HepG2 (cell line): ENCODE measurements around the gene CEBPZOS. TPM values are rescaled to one million over a fixed set of nuclear protein-coding genes. Genes with fewer than 3 reads are reported as not detected.
A peak's percentile ranks its signal among the peaks of the same experiment; 100 is the strongest.

Experiments
- BORCS8-MEF2B ChIP-seq: sonication (generic); formaldehyde crosslinking; IDR thresholded peaks from 2 replicates; pipeline ENCODE4 v1.8.0; 2022; ENCODE audit warnings: mild to moderate bottlenecking, missing genetic modification reagents
- HDAC2 ChIP-seq: sonication (generic); formaldehyde crosslinking; IDR thresholded peaks from 2 replicates; pipeline ENCODE4 v1.4.0; 2020; ENCODE audit warnings: missing genetic modification reagents
- KAT8 ChIP-seq: IDR thresholded peaks from 2 replicates; pipeline ENCODE4 v1.6.1; 2016; ENCODE audit warnings: missing genetic modification reagents, missing compliant biosample characterization
- KLF16 ChIP-seq, 2 experiments: sonication (generic) in 1 of 2; formaldehyde crosslinking in 1 of 2; IDR thresholded peaks; 2 replicates each; pipeline versions ENCODE4 v1.6.1 to v1.8.0; 2016 to 2023; ENCODE audit warnings: missing genetic modification reagents in 2 of 2, missing compliant biosample characterization in 1 of 2
- MIXL1 ChIP-seq: IDR thresholded peaks from 2 replicates; pipeline ENCODE4 v1.6.1; 2016
- POGZ ChIP-seq: sonication (generic); formaldehyde crosslinking; IDR thresholded peaks from 2 replicates; pipeline ENCODE4 v1.4.0; 2020; ENCODE audit warnings: mild to moderate bottlenecking, missing genetic modification reagents
- SALL1 ChIP-seq: sonication (generic); formaldehyde crosslinking; IDR thresholded peaks from 2 replicates; pipeline ENCODE4 v1.8.0; 2022; ENCODE audit warnings: mild to moderate bottlenecking, missing genetic modification reagents
- SIN3B ChIP-seq: fragments of 150-350 bp; IDR thresholded peaks from 2 replicates; pipeline ENCODE4 v1.6.1; 2014; ENCODE audit warnings: low read length
- TGIF2 ChIP-seq: IDR thresholded peaks from 2 replicates; pipeline ENCODE4 v1.6.1; 2016; ENCODE audit warnings: control low read depth, missing compliant biosample characterization
- ZBTB21 ChIP-seq: sonication (generic); formaldehyde crosslinking; IDR thresholded peaks from 2 replicates; pipeline ENCODE4 v1.4.0; 2020; ENCODE audit warnings: missing genetic modification reagents
- ZBTB38 ChIP-seq: sonication (generic); formaldehyde crosslinking; IDR thresholded peaks from 2 replicates; pipeline ENCODE4 v1.5.1; 2020; ENCODE audit warnings: mild to moderate bottlenecking, missing genetic modification reagents
- ZFP91 ChIP-seq: sonication (generic); formaldehyde crosslinking; IDR thresholded peaks from 2 replicates; pipeline ENCODE4 v1.9.0; 2022; ENCODE audit warnings: missing genetic modification reagents, mild to moderate bottlenecking, borderline replicate concordance
- ZNF317 ChIP-seq: sonication (generic); formaldehyde crosslinking; IDR thresholded peaks from 2 replicates; pipeline ENCODE4 v1.5.0; 2020; ENCODE audit warnings: mild to moderate bottlenecking, missing genetic modification reagents
- ZNF501 ChIP-seq: sonication (generic); formaldehyde crosslinking; IDR thresholded peaks from 2 replicates; pipeline ENCODE4 v1.5.1; 2020; ENCODE audit warnings: mild to moderate bottlenecking, moderate library complexity, missing genetic modification reagents
- ZNF691 ChIP-seq: sonication (generic); formaldehyde crosslinking; IDR thresholded peaks from 2 replicates; pipeline ENCODE4 v1.4.0; 2020; ENCODE audit warnings: missing genetic modification reagents, low read depth, mild to moderate bottlenecking, borderline replicate concordance
- ZSCAN29 ChIP-seq: sonication (generic); formaldehyde crosslinking; conservative IDR thresholded peaks from 2 replicates; pipeline ENCODE4 v1.4.0; 2020; ENCODE audit warnings: mild to moderate bottlenecking, missing genetic modification reagents
- polyA plus RNA-seq, 8 experiments: library from polyadenylated mRNA; depleted of rRNA in 3 of 8; stranded (reverse) in 7 of 8; unstranded in 1 of 8; fragments of >200 nt; fragmentation: Illumina TruSeq in 4 of 8; extraction: Trizol in 4 of 8; gene quantifications; 2 replicates each; pipeline versions ENCODE4 v1.2.1 to v1.2.3, GENCODE V29; 2011 to 2016; ENCODE audit warnings: low read depth in 4 of 8, missing spikeins in 1 of 8, mixed read lengths in 1 of 8; ENCODE audit not compliant: insufficient read depth in 1 of 8
- total RNA-seq, 5 experiments: library from RNA; depleted of rRNA; stranded (reverse); fragments of >200 nt; fragmentation: Illumina TruSeq; extraction: Trizol; gene quantifications; 2 replicates each; pipeline ENCODE4 v1.2.3, GENCODE V29; 2016; ENCODE audit warnings: low read depth in 1 of 5
- TF ChIP-seq, protein P1 (sequence below): sonication (generic); formaldehyde crosslinking; IDR thresholded peaks from 2 replicates; pipeline ENCODE4 v1.9.0; 2021; ENCODE audit warnings: missing genetic modification reagents, borderline replicate concordance
- TF ChIP-seq, protein P2 (sequence below): IDR thresholded peaks from 2 replicates; pipeline ENCODE4 v1.6.1; 2016; ENCODE audit warnings: low read depth, missing genetic modification reagents, missing compliant biosample characterization

CEBPZOS gene
- total and polyA plus RNA-seq, 2 of the 13 experiments (the other 11 are each of a cell fraction or from before 2014, with no cell fraction given): 18.6 to 44.7 TPM

DNA sequence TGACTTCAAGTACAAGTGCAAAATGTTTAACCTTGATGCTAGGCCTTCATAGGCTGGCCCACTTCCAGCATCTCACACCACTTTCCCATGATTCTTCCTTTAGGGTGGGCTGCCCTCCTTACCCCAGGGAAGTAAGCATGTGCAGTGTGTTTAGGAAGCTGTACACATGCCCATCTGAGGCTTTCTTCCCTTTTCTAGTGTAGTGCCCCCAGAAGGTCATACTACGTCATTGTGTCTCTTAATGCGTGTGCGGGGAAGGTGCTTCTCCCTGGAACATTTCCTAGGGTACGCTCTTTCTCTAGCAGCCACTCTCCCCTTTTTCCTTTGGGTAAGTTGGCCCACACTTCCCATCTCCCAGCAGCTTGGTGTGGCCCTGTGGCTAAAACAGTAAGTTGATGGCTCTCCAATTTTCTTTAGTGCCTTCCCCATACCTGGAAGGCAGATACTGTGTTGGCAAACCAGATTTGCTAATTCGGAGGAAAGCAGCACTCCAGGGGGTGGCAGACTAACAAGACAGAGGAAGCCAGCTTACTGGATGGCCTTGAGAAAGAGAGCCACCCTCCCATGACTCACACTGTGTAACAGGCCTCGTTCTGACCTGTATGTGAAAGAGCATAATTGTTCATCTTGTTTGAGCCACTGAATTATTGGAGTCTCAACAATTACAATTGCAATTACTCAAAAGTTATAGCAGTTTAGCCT lies 6.7 kb upstream of the CEBPZOS start (continued):
- no peak for TF ChIP-seq SIN3B
- TF ChIP-seq ZNF691 (CRISPR knock-in tag): 0 out of 2 replicates have a peak, but pooled peaks have one; percentile 17
- TF ChIP-seq KLF16 (CRISPR knock-in tag; IDR thresholded peaks at IDR 0.05): 0 out of 4 replicates have a peak, but pooled peaks of 1 of the 2 experiments have one; percentile 47
- 0 out of 2 replicates have a peak, but pooled peaks have one; percentile 36 for TF ChIP-seq BORCS8-MEF2B
- peak; percentile 63 for TF ChIP-seq SALL1 (CRISPR knock-in tag)
- peak; percentile 28; the same call in 1 of the 2 replicates for TF ChIP-seq ZNF317 (CRISPR knock-in tag)
- TF ChIP-seq MIXL1: peak; percentile 67; the same call in 1 of the 2 replicates
- TF ChIP-seq, protein P1, sequence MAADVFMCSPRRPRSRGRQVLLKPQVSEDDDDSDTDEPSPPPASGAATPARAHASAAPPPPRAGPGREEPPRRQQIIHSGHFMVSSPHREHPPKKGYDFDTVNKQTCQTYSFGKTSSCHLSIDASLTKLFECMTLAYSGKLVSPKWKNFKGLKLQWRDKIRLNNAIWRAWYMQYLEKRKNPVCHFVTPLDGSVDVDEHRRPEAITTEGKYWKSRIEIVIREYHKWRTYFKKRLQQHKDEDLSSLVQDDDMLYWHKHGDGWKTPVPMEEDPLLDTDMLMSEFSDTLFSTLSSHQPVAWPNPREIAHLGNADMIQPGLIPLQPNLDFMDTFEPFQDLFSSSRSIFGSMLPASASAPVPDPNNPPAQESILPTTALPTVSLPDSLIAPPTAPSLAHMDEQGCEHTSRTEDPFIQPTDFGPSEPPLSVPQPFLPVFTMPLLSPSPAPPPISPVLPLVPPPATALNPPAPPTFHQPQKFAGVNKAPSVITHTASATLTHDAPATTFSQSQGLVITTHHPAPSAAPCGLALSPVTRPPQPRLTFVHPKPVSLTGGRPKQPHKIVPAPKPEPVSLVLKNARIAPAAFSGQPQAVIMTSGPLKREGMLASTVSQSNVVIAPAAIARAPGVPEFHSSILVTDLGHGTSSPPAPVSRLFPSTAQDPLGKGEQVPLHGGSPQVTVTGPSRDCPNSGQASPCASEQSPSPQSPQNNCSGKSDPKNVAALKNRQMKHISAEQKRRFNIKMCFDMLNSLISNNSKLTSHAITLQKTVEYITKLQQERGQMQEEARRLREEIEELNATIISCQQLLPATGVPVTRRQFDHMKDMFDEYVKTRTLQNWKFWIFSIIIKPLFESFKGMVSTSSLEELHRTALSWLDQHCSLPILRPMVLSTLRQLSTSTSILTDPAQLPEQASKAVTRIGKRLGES: no peak
- 0 out of 2 replicates have a peak, but pooled peaks have one; percentile 38 for TF ChIP-seq KAT8 (CRISPR knock-in tag)
- TF ChIP-seq, protein P2, sequence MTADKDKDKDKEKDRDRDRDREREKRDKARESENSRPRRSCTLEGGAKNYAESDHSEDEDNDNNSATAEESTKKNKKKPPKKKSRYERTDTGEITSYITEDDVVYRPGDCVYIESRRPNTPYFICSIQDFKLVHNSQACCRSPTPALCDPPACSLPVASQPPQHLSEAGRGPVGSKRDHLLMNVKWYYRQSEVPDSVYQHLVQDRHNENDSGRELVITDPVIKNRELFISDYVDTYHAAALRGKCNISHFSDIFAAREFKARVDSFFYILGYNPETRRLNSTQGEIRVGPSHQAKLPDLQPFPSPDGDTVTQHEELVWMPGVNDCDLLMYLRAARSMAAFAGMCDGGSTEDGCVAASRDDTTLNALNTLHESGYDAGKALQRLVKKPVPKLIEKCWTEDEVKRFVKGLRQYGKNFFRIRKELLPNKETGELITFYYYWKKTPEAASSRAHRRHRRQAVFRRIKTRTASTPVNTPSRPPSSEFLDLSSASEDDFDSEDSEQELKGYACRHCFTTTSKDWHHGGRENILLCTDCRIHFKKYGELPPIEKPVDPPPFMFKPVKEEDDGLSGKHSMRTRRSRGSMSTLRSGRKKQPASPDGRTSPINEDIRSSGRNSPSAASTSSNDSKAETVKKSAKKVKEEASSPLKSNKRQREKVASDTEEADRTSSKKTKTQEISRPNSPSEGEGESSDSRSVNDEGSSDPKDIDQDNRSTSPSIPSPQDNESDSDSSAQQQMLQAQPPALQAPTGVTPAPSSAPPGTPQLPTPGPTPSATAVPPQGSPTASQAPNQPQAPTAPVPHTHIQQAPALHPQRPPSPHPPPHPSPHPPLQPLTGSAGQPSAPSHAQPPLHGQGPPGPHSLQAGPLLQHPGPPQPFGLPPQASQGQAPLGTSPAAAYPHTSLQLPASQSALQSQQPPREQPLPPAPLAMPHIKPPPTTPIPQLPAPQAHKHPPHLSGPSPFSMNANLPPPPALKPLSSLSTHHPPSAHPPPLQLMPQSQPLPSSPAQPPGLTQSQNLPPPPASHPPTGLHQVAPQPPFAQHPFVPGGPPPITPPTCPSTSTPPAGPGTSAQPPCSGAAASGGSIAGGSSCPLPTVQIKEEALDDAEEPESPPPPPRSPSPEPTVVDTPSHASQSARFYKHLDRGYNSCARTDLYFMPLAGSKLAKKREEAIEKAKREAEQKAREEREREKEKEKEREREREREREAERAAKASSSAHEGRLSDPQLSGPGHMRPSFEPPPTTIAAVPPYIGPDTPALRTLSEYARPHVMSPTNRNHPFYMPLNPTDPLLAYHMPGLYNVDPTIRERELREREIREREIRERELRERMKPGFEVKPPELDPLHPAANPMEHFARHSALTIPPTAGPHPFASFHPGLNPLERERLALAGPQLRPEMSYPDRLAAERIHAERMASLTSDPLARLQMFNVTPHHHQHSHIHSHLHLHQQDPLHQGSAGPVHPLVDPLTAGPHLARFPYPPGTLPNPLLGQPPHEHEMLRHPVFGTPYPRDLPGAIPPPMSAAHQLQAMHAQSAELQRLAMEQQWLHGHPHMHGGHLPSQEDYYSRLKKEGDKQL (CRISPR knock-in tag): peak; percentile 40; the same call in 1 of the 2 replicates
- TF ChIP-seq POGZ: peak; percentile 31; the same call in 1 of the 2 replicates
- no peak for TF ChIP-seq ZFP91 (CRISPR knock-in tag)
- peak; percentile 12; the same call in 1 of the 2 replicates for TF ChIP-seq ZBTB21 (CRISPR knock-in tag)
- TF ChIP-seq TGIF2 (CRISPR knock-in tag): peak; percentile 35; the same call in 1 of the 2 replicates
- 0 out of 2 replicates have a peak, but pooled peaks have one; percentile 58 for TF ChIP-seq ZSCAN29 (CRISPR knock-in tag)
- 0 out of 2 replicates have a peak, but pooled peaks have one; percentile 22 for TF ChIP-seq ZBTB38 (CRISPR knock-in tag)
- TF ChIP-seq HDAC2 (CRISPR knock-in tag): peak; percentile 47; the same call in 1 of the 2 replicates
- TF ChIP-seq ZNF501 (CRISPR knock-in tag): peak; percentile 61; the same call in 1 of the 2 replicates
